DMS153 treated with DMSO at 0.1 percent for 48 hours (cell line): ENCODE measurements around the gene MAN1B1.
A peak's percentile ranks its signal among the peaks of the same experiment; 100 is the strongest.

Experiments used
- DNase-seq: peaks from one replicate; lab custom pipeline; 2025; ENCODE audit not compliant: unreplicated experiment; lab: John Stamatoyannopoulos, UW

MAN1B1 gene

DNA sequence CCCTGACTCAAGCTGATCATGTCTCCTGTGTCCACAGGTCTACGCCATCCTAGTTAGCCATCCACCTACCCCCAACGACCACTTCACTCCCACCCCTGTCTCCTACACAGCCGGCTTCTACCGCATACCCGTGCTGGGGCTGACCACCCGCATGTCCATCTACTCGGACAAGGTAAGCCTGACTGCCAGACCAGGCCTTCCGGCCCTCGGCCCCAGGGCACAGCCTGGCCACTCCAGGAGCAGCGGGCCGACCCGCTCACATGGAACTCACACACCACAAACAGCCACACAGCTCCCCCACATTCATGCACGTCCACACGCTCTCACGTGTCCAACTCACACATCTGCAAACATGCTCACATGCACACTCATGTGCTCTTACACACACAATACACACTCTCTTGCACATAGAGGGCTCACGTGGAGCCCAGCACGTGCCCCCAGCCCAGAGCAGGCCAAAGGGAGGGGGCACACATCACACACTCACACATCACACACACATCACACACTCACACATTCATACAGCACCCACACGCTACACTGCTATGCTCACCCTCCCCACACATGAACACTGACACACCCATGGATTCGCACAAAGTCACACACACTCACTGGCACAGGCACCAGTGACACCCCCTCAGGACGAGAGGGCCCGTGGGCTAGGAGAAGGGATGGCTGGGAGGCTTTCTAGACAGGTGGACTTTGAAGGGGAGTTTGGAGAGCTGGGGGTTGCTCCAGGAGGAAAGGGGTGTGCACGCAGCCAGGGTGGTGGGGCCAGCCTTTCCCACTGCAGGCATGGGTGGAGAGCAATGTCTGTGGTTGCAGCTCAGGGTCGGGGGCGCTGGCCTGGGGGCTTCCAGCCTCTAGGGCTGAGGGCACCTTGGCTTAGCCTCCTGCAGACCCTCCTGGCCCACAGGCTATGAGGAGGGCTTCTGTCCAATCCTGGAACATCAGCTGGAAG lies 55.5 kb downstream of the MAN1B1 start:
- DNase-seq = no peak

- DNase-seq = no peak
These were observed 56.7 kb downstream of the MAN1B1 start for GRCh38 chr9:137143459-137143858.

GRCh38 chr9:137145731-137146526 lies 59.1 kb downstream of the MAN1B1 start:
- DNase-seq = no peak

GRCh38 chr9:137146527-137146918 lies 59.7 kb downstream of the MAN1B1 start:
- DNase-seq = no peak

DNA sequence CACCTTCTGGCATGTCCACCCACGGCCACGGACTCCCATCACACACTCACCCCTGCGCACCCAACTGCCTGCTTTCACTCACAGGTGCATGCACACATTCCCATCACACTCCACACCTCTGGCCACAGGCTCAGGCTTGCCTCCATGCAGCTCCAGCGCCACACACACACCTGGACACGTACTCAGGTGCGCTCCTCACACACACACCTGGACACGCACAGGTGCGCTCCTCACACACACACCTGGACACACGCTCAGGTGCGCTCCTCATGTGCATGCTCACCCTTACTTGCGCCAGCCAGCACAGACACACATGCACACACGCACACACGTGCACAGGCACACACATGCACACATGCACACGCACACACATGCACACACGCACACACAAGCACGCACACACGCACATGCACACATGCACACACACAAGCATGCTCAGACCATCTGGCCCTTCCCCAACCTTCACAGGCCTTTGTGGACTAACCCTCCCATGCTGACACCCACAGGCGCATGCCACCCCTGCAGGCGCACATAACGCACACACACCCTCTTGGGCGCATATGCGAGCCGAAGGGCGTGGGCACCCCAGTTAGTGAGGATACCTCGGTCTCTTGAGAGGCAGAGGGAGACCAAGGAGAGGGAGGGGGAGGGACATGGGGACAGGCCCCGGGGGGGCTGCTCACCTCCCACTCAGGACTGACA lies 60.5 kb downstream of the MAN1B1 start:
- DNase-seq = no peak

DNA sequence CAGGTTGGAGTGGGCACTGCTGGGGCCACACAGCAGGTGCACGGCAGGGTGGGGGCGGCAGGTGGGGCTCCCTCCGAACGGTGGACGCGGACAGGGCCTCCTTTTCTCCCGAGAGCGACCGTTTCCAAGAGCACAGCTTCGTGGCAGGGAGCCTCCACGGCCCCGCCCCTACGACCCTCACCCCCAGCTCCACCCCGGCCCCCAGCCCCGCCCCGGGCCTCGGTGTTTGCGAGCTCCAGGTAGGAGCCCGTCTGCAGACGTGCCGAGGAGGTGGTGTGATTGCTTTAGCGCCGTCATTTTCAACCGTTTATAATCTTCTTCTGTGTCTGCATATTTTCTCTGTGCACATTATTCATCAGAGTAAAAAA lies 61.0 kb downstream of the MAN1B1 start:
- no peak for DNase-seq

DNA sequence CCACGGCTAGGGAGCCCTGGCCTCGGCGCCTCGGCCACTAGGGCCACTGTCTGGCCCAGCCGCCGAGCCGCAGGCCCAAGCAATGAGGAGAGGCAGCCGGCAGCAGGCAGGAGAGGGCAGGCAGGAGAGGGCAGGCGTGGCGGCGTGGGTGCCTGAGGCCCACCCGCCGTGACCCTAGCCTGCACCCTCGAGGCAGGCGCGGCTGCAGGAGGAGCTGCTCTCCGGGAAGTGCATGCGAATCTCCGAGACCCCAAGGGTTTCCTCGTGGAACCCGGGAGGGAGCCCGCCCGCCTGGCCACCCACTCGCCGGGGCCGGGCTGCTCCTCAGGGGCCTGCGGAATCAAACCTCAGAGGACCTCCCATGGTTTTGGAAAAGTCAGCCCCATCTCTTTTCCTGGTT lies 61.5 kb downstream of the MAN1B1 start:
- no peak for DNase-seq

DNA sequence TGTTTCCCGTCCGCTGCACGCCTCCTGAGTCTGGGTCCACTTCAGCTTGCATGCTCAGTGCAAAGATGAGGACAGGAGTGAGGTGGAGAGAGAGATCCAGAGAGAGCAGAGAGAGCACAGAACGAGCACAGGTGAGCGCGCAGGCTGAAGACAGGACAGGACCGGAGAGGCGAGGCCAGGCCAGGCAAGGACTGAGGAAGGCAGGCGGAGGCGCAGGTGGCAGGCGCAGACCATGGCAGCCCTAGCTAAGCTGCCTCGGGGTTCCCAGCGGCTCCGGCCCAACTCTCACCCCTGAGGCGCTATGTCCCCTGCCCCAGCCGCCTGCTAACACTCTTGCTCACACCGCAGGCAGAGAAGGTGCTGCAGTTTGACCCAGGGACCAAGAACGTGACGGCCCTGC lies 61.9 kb downstream of the MAN1B1 start:
- DNase-seq = no peak

- DNase-seq = no peak
These were observed 62.6 kb downstream of the MAN1B1 start for GRCh38 chr9:137149363-137149762.

DNA sequence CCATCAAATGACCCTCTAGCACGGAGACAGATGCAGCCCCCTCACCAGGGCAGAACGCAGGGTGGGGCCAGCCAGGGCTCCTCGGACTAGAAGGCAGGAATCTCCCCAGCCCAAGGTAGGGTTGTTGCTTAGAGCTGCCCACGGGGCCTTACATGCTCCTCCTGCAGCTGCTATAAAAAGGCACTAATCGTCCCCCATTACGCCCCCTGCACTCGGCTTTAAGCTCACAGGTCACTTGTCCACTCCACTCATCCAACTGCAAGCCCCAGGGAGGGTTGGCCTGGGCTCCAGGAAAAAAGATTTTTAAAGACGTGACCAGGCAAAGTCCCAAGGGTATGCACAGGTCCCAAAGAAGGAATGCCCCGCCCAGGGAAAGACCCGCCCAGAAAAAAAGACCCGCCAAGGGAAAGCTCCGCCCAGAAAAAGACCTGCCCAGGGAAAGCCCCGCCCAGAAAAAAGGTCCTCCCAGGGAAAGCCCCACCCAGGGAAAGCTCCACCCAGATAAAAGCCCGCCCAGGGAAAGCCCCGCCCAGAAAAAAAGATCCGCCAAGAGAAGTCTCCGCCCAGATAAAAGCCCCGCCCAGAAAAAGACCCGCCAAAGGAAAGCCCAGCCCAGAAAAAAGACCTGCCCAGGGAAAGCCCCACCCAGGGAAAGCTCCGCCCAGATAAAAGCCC lies 63.3 kb downstream of the MAN1B1 start:
- DNase-seq = no peak

DNA sequence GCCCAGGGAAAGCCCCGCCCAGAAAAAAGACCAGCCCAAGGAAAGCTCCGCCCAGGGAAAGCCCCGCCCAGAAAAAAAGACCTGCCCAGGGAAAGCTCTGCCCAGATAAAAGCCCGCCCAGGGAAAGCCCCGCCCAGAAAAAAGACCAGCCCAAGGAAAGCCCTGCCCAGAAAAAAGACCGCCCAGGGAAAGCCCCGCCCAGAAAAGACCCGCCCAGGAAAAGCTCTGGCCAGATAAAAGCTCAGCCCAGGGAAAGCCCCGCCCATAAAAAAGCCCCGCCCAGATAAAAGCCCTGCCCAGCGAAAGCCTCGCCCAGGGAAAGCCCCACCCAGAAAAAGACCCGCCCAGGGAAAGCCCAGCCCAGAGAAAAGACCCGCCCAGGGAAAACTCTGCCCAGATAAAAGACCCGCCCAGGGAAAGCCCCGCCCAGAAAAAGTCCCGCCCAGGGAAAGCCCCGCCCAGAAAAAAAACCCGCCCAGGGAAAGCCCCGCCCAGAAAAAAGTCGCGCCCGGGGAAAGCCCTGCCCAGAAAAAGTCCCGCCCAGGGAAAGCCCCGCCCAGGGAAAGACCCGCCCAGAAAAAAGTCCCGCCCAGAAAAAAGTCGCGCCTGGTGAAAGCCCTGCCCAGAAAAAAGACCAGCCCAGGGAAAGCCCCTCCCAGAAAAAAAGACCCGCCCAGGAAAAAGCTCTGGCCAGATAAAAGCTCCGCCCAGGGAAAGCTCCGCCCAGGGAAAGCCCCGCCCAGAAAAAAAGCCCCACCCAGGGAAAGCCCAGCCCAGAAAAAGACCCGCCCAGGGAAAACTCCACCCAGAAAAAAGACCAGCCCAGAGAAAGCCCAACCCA lies 64.1 kb downstream of the MAN1B1 start:
- DNase-seq = peak; percentile 61

GRCh38 chr9:137152844-137153405 lies 66.1 kb downstream of the MAN1B1 start:
- no peak for DNase-seq

DNA sequence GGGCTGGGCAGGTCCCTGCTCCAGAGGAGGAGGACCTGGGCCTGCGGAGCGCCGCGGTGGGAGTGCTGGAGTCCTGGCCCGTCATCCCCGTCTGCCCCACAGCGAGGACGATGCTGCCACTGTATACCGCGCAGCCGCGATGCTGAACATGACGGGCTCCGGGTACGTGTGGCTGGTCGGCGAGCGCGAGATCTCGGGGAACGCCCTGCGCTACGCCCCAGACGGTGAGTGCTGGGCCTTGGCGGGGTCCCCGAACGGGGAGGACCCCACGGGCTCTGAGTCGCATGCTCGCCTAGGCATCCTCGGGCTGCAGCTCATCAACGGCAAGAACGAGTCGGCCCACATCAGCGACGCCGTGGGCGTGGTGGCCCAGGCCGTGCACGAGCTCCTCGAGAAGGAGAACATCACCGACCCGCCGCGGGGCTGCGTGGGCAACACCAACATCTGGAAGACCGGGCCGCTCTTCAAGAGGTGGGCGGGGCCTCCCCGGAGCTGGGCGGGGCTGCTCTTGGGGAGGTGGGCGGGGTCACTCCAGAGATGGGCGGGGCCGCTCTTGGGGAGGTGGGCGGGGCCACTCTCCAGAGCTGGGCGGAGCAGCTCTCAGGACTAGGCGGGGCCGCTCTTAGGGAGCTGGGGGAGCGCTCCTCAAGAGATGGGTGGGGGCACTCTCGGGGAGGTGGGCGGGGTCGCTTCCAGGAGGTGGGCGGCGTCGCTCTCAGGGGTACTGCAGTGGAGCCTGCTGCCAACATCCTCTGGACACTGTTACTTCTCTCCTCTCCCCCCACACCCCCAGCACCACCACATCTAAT lies 70.0 kb downstream of the MAN1B1 start:
- DNase-seq = no peak

DNA sequence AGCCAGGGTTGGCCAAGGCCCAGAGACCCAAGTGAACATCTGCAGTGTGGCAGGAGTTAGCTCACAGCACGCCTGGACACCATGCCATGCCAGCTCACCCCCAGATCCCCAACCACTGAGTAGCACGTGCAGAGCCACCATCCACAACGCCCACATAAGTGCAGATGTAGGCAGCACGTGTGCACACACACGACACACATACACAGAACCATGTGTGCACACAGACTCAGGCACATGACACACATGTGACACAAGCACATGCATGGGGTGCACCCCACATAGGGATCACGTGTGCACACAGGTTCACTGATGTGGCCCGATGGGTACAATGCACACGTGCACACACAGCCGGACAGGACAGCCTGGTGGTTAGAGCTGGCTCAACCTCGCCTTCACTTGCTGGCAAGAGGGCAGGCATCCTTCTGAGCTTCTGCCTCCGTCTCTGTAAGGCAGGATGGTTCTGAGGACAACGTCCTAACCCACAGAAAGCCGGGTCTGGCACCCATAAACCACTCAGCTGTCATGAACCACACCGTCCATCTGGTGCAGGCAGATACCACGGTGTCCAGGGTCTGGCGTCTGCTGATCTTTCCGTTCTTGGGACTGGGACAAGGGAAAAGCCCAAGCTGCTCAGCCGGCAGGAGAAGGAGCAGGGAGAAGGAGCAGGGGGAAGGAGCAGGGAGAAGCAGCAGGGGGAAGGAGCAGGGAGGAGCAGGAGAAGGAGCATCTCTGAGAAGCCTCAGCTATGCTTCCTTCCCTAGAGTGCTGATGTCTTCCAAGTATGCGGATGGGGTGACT lies 71.0 kb downstream of the MAN1B1 start:
- DNase-seq = no peak

DNA sequence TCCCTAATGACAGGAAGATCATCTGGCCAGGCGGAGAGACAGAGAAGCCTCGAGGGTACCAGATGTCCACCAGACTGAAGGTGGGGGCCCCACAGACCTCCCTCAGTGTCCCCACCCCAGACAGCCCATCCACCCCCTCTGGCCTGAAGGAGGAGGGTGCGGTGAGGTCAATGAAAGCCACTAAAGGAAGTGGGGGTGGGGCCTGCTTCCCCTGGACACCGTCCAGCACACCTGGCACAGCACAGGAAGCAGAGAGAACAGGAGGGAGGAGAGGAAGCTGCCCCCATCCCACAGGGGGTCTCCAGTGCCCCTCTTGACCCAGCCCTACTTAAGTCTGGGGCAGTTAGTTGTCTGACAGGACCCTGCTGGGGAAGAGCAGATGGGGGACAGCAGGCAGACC lies 71.8 kb downstream of the MAN1B1 start:
- DNase-seq = peak; percentile 36
